Renal cortical epithelial cell (primary cell): ENCODE measurements around the gene NR1I2. TPM values are rescaled to one million over a fixed set of nuclear protein-coding genes. Genes with fewer than 3 reads are reported as not detected.

Experiments used
- DNase-seq: peaks from one replicate; pipeline ENCODE4 v3.0.0-alpha.2; 2011; ENCODE audit warnings: low read depth
- total RNA-seq: library from RNA; depleted of rRNA; stranded (reverse); fragments of >200 nt; gene quantifications from 2 replicates; pipeline ENCODE4 v1.2.3, GENCODE V29; 2014

Gene NR1I2
- total RNA-seq, 1 donor from 2014 or later: 0.20 TPM

GRCh38 chr3:119819806-119820205, 37.9 kb downstream of the NR1I2 start:
- no peak for DNase-seq

- DNase-seq: no peak
These were observed 43.9 kb downstream of the NR1I2 start for GRCh38 chr3:119825820-119826219.

GRCh38 chr3:119826711-119827608, 45.1 kb downstream of the NR1I2 start:
- no peak for DNase-seq

GRCh38 chr3:119829420-119829819, 47.5 kb downstream of the NR1I2 start:
- no peak for DNase-seq

- DNase-seq: peak; percentile 19
These were observed 49.1 kb downstream of the NR1I2 start for GRCh38 chr3:119831022-119831421.

GRCh38 chr3:119831941-119832371, 50.1 kb downstream of the NR1I2 start:
- peak; percentile 75 for DNase-seq

GRCh38 chr3:119834754-119835370, 53.0 kb downstream of the NR1I2 start:
- no peak for DNase-seq

GRCh38 chr3:119835556-119835955, 53.7 kb downstream of the NR1I2 start:
- DNase-seq: no peak

- DNase-seq: no peak
These were observed 60.0 kb downstream of the NR1I2 start for GRCh38 chr3:119841808-119842471.

- no peak for DNase-seq
These were observed 67.2 kb downstream of the NR1I2 start for GRCh38 chr3:119849126-119849525.

- no peak for DNase-seq
These were observed 74.8 kb downstream of the NR1I2 start for GRCh38 chr3:119856695-119857094.

GRCh38 chr3:119858957-119859356, 77.1 kb downstream of the NR1I2 start:
- no peak for DNase-seq

GRCh38 chr3:119859728-119860127, 77.8 kb downstream of the NR1I2 start:
- DNase-seq: no peak

- peak; percentile 16 for DNase-seq
These were observed 79.8 kb downstream of the NR1I2 start for GRCh38 chr3:119861681-119862080.

GRCh38 chr3:119862616-119863015, 80.7 kb downstream of the NR1I2 start:
- DNase-seq: no peak

- DNase-seq: no peak
These were observed 82.6 kb downstream of the NR1I2 start for GRCh38 chr3:119864476-119864875.

Other genes with a start within 250 kb of the NR1I2 start
- gene CD80, start 222.5 kb upstream of the NR1I2 start, total RNA-seq: not detected in 2 replicates
- 6.6 and 7.8 TPM in 2 replicates for gene ADPRH, start 202.6 kb upstream of the NR1I2 start, total RNA-seq
- 1.2 and 5.1 TPM in 2 replicates for gene PLA1A, start 184.2 kb upstream of the NR1I2 start, total RNA-seq
- gene POPDC2, start 121.5 kb upstream of the NR1I2 start, total RNA-seq: 0.40 TPM in 1 of 2 replicates, not detected in the other
- 7.3 and 11.4 TPM in 2 replicates for gene COX17, start 104.7 kb upstream of the NR1I2 start, total RNA-seq
- 0.52 and 5.0 TPM in 2 replicates for gene CFAP91, start 79.1 kb upstream of the NR1I2 start, total RNA-seq